Measurements from ENCODE around the gene PTPRB.

- TF ChIP-seq CTCF (IDR thresholded peaks at IDR 0.05) = no peak
- no peak for TF ChIP-seq POLR2AphosphoS5 (IDR thresholded peaks at IDR 0.05; ENCODE audit: low read depth, low read length)
- no peak for TF ChIP-seq SIN3A (IDR thresholded peaks at IDR 0.05; ENCODE audit: borderline replicate concordance, insufficient read depth, low read depth, low read length)
- TF ChIP-seq TCF7L2 (IDR thresholded peaks at IDR 0.05; ENCODE audit: low read depth, low read length) = no peak
- no peak for TF ChIP-seq REST (IDR thresholded peaks at IDR 0.05; ENCODE audit: insufficient read depth in 1 of 2, low read depth in 2 of 2, low read length in 1 of 2)
Observed at GRCh38 chr12:70540996-70541395, 96.2 kb downstream of the PTPRB start.

Data from Panc1 (cell line).